Stimulated activated CD4-positive, alpha-beta T cell treated with anti-CD3 and anti-CD28 coated beads, Interleukin-12 subunit alpha, Interleukin-12 subunit beta, amount 100 ng/mL, for 24 hours (primary cell): Measurements from ENCODE around the gene PIK3CD.
"Not testable (repeated sequence)": the region's sequence is repeated elsewhere in the genome, so short reads cannot be mapped to it uniquely, and the experiment has no call there.

ENCODE experiments used
- DNase-seq, 2 experiments: peaks; one replicate each; pipeline ENCODE4 v3.0.0-alpha.2; 2020; ENCODE audit warnings: low read depth in 2 of 2

PIK3CD gene

GRCh38 chr1:9621032-9621431 is 30.5 kb upstream of the PIK3CD start:
- DNase-seq, result no peak

- DNase-seq, result no peak
Observed at GRCh38 chr1:9624081-9624480, 27.4 kb upstream of the PIK3CD start.

DNA sequence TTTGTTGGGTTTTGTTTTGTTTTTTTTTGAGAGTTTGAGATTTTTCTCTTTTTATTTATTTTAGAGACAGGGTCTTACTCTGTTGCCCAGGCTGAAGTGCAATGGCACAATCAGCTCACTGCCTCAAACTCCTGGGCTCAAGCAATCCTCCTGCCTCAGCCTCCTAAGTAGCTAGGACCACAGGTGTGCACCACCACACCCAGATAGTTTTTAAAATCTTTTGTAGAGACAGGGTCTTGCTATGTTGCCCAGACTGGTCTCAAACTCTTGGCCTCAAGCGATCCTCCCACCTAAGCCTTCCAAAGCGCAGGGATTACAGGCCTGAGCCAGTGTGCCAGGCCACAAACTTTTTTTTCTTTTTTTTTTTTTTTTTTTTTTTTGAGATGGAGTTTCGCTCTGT is 26.5 kb upstream of the PIK3CD start:
- not testable (repeated sequence) for DNase-seq

GRCh38 chr1:9626201-9626608 is 25.3 kb upstream of the PIK3CD start:
- no peak for DNase-seq

DNA sequence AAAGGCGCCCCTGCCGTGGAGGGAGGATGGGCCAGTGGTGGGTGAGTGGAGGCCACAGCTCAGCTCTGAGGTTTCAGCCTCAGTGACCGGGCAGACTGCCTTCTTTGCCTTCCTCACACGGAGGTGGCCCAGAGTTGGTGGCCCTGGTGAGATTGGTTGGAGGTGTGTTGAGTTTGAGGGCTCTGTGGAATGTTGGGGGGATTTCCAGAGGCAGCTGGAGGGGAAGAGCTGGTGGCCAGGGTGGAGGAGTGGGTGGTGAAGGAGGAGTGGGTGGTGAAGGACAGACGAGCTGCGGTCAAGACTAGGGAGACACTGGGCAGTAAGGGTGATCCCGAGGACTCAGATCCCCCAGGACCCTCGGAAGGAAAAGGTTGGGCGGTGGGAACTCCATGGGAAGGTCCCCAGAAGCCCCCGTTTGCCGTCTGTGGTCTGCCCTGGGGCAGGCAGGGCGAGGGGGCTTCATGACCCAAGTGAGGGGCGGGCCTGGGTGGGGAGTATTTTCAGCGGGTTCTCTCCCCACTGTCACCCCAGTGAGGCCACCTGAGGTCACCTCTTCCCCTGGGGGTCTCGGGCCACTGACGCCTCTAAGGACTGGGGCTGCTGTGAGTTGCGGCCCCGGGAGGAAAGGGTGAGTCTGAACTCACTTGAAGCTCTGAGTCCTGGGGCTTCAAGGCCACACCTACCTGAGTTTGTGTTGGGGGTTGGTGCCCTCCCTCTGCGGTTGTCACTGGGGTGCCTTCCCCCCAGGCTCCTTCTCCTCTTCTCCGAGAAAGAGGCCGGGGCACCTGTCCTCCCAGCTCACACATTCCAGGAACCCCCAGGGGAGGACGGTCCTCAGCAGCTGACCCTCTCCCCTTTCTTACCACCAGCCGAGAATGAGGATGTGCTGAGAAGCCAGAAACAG is 22.7 kb upstream of the PIK3CD start:
- peak in 1 of 2 experiments; percentile 68 for DNase-seq

DNA sequence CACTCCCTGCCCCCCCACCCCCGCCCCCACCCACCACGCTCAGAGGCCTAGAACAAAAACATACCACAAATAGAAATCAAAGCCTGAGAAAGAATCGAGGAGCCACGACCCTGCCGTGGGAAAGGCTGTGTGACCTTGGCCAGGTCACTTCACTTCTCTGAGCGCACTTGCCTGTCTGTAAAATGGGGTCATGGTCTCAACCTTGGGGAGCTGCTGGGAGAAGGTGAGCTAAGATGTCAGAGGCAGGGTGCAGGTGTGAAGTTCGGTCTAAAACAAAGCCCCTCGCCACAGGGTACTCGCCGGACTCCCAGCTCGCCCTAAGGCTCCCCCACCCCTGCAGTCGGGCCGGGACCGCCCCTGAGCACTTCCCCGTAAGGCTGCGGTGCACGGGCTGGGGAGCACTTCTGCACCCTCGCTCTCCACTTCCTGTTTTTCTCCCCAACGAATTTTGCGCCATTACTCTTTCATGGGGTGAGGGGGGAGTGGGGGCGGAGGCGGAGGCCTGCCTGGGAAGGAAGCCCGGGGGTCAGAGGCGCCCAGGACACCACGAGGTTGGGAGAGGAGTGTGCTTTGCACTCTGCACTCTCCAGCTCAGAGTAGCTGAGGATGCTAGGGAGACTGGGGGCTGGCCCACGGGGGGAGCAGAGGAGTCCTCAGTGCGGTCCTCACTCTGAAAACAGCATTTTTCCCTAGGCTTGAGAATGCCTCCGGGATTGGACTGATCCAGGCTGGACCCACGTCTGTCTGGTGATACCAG is 21.9 kb upstream of the PIK3CD start:
- peak; percentile 47 to 68 for DNase-seq

DNA sequence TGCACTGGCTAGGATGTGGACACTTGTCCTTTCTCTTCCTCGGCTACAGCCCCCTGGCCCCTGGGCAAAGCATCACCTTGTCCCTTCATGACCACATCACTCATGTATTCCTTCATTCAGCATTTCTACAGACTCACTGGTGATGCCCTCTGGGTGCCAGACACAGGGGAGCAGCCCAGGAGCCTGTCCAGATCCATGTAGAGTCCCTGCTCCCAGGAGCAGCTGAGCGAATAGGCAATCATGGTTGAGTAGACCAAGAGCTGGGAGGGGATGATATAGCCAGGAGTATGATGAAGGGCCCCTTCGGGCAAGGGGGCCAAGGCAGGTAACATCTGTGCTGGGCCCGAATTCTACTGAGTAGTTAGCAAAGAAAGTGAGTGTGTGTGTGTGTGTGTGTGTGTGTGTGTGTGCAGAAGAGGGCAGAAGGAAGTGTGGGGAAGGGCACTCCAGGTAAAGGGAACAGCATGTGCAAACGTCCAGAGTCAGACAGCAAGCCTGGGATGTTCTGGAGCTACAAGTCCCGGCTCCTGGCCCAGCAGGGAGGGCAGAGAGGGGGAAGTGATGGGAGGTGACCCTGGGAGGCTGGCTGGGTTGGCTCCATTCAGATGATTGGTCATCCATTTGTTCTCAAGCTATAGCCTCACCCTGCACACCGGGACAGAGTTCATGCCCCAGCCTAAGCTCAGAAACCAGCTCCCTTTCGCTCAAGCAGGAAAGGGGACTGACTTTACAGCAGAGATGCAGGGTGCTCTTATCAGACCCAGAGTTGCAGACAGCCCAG is 21.0 kb upstream of the PIK3CD start:
- no peak for DNase-seq

- DNase-seq, result no peak
Observed at GRCh38 chr1:9631613-9632012, 19.9 kb upstream of the PIK3CD start.

- no peak for DNase-seq
Observed at GRCh38 chr1:9633493-9633892, 18.0 kb upstream of the PIK3CD start.

GRCh38 chr1:9634582-9634981 is 16.9 kb upstream of the PIK3CD start:
- no peak for DNase-seq

GRCh38 chr1:9639227-9639626 is 12.3 kb upstream of the PIK3CD start:
- DNase-seq, result no peak

GRCh38 chr1:9643351-9644256 is 7.9 kb upstream of the PIK3CD start:
- no peak for DNase-seq

GRCh38 chr1:9646037-9646436 is 5.5 kb upstream of the PIK3CD start:
- DNase-seq, result no peak

DNA sequence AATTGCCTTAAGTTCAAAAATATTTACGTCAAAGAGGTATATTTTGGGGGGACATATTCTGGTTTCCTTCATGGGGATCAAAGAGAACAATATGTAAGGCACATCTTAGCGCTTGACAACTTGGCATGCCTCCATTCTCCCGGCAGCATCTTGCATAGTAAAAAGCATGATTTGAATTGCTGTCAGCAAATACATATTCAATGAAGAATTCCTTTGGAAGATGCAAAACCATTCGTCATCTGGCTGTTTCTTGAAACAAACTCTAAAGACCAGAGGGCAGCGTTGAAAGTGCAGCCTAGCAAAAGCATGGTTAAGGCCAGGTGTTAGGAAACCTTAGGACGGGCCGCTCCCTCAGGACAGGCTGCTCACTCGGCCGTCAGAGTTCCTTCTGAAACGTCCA is 3.4 kb upstream of the PIK3CD start:
- no peak for DNase-seq

- no peak for DNase-seq
Observed at GRCh38 chr1:9649769-9650168, 1.8 kb upstream of the PIK3CD start.

DNA sequence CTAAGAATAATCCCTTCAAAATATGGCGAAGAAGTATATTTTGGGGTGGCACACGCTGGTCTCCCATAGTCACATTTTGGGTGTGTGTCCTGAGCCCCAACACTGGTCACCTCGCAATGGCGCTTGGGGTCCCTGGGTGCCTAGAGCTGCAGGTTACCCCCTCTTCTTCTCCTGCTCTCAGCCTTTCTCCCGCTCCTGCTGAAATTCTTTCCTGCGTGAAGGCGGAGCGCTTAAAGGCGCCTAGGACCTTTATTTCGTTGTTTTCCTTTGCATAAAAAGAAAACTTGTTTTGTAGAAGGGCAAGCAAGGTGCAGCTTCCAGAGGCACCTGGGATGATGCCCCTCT is 339 bp upstream of the PIK3CD start:
- DNase-seq, result no peak

- no peak for DNase-seq
Observed at GRCh38 chr1:9652379-9653209, 1.1 kb downstream of the PIK3CD start.

GRCh38 chr1:9653210-9653490 is 1.6 kb downstream of the PIK3CD start:
- DNase-seq, result no peak

- no peak for DNase-seq
Observed at GRCh38 chr1:9653491-9654050, 2.0 kb downstream of the PIK3CD start.
